Activated naive CD8-positive, alpha-beta T cell treated with anti-CD3 and anti-CD28 coated beads for 36 hours (primary cell): ENCODE measurements around the gene SLC12A5. TPM values are rescaled to one million over a fixed set of nuclear protein-coding genes. Genes with fewer than 3 reads are reported as not detected.

Source experiments
- DNase-seq: peaks from one replicate; pipeline ENCODE4 v3.0.0; 2021
- H3K27ac Mint-ChIP-seq: one replicate; pipeline ENCODE4 v1.8.0; 2022; ENCODE audit warnings: mild to moderate bottlenecking, moderate library complexity, mixed read lengths
- H3K27me3 Mint-ChIP-seq: one replicate; pipeline ENCODE4 v1.8.0; 2022; ENCODE audit warnings: mild to moderate bottlenecking, mixed read lengths
- H3K36me3 Mint-ChIP-seq: one replicate; pipeline ENCODE4 v1.8.0; 2021; ENCODE audit warnings: mild to moderate bottlenecking, mixed read lengths
- H3K4me1 Mint-ChIP-seq: one replicate; pipeline ENCODE4 v1.8.0; 2021; ENCODE audit warnings: mixed read lengths
- H3K4me3 Mint-ChIP-seq: one replicate; pipeline ENCODE4 v1.8.0; 2022; ENCODE audit warnings: mild to moderate bottlenecking, moderate library complexity, mixed read lengths
- H3K9me3 Mint-ChIP-seq: one replicate; pipeline ENCODE4 v1.8.0; 2022; ENCODE audit warnings: mixed read lengths
- total RNA-seq, 2 experiments: library from RNA; stranded (reverse); gene quantifications; one replicate each; pipeline ENCODE4 v1.2.3, GENCODE V29; 2021

SLC12A5 gene
- total RNA-seq, 2 experiments from 2014 or later: 0.26 to 0.52 TPM

DNA sequence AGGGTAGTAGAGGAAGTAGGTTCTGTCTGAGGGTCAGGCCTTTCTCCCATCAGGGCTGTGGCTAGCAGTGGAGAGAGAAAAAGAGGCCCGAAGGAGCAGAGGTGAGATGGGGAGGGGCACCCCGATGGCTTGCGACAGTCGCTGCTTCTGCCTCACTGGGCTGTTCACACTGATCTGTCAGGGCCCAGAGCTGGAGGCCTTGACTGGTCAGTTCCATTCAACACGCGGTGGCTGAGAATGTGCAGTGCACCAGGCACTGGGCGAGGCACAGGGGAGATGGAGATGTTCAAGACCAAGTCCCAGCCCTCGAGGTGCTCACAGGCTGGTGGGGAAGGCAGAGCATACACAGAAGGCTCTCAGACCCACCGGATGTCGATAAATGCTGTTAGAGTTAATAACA lies 21.4 kb downstream of the SLC12A5 start:
- peaks cover 16% of the 10 kb centered on the region for H3K27me3 Mint-ChIP-seq
- no peak for DNase-seq
- H3K36me3 Mint-ChIP-seq: no peaks in the 10 kb centered on the region
- H3K27ac Mint-ChIP-seq: no peak overlapping the region
- no peaks in the 10 kb centered on the region for H3K4me1 Mint-ChIP-seq
- no peaks in the 10 kb centered on the region for H3K9me3 Mint-ChIP-seq
- no peak overlapping the region for H3K4me3 Mint-ChIP-seq

- no peak for DNase-seq
- H3K9me3 Mint-ChIP-seq: no peaks in the 10 kb centered on the region
- H3K36me3 Mint-ChIP-seq: no peaks in the 10 kb centered on the region
- peaks cover 18% of the 10 kb centered on the region for H3K27me3 Mint-ChIP-seq
- no peak overlapping the region for H3K27ac Mint-ChIP-seq
- no peaks in the 10 kb centered on the region for H3K4me1 Mint-ChIP-seq
- H3K4me3 Mint-ChIP-seq: no peak overlapping the region
Measured at GRCh38 chr20:46050885-46051284, 21.9 kb downstream of the SLC12A5 start.

DNA sequence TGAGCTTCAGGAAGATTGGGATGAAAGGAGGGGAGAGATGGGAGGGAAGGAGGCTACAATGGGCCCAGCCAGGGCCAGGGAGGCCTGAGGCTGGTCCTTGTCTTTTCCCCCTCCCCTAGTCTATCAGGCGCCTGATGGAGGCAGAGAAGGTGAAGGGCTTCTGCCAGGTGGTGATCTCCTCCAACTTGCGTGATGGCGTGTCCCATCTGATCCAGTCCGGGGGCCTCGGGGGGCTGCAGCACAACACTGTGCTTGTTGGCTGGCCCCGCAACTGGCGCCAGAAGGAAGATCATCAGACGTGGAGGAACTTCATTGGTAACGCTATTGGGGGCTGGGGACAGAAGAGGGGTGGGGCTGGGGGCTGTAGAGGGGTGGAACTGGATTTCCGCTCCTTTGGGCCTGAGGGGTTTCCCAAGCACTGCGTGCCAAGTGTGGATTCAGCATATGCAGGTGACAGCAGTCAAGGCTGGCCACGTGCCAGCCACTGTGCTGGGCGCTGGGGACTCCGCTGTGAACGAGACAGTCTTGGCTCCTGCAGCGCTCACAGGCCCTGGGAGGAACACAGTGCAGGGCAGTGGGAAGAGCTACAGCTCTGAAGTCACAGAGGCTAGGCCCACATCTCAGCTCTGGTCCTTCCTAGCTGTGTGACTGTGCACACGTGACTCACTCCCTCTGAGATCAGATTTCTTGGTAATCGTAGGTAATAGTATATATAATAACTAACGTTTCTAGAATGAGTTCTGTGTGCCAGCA lies 22.7 kb downstream of the SLC12A5 start:
- no peak overlapping the region for H3K4me3 Mint-ChIP-seq
- no peak for DNase-seq
- no peaks in the 10 kb centered on the region for H3K4me1 Mint-ChIP-seq
- H3K27me3 Mint-ChIP-seq: peaks cover 24% of the 10 kb centered on the region
- no peaks in the 10 kb centered on the region for H3K36me3 Mint-ChIP-seq
- no peak overlapping the region for H3K27ac Mint-ChIP-seq
- no peaks in the 10 kb centered on the region for H3K9me3 Mint-ChIP-seq

DNA sequence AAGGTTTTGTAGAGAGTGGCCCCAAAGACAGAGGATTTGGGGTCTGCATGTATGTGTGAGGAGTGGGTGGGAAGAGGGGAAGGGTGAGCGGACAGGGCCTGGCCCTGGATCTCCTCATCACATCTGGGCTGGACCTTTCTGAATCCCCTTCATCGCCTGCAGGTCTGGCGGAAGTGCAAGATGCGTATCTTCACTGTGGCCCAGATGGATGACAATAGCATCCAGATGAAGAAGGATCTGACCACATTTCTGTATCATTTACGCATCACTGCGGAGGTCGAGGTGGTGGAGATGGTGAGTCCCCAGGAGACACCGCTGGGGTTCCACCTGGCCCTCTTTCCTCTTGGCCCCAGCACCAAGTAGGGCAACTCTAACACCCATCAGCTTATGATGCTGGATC lies 24.4 kb downstream of the SLC12A5 start:
- no peaks in the 10 kb centered on the region for H3K9me3 Mint-ChIP-seq
- peaks cover 32% of the 10 kb centered on the region for H3K27me3 Mint-ChIP-seq
- peaks cover 3% of the 10 kb centered on the region for H3K4me1 Mint-ChIP-seq
- no peak overlapping the region for H3K4me3 Mint-ChIP-seq
- no peak for DNase-seq
- H3K36me3 Mint-ChIP-seq: peaks cover 3% of the 10 kb centered on the region
- no peak overlapping the region for H3K27ac Mint-ChIP-seq

DNA sequence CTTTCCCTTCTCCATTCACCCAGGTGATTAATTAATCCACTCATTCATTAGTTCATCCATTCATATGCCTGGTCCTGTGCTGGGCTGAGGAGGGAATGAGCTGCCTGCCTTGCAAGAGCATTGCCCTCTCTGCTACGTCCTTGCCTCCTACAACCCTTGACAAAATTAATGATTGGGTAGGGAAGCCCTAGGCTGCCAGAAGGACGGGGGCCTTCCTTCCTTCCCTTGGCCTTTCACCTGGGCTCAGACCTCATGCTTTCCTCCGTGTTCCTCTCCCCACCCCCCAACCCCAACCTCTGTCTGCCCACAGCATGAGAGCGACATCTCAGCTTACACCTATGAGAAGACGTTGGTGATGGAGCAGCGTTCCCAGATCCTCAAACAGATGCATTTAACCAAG lies 25.6 kb downstream of the SLC12A5 start:
- H3K27me3 Mint-ChIP-seq: peaks cover 38% of the 10 kb centered on the region
- H3K9me3 Mint-ChIP-seq: no peaks in the 10 kb centered on the region
- no peak for DNase-seq
- H3K27ac Mint-ChIP-seq: no peak overlapping the region
- H3K4me1 Mint-ChIP-seq: peaks cover 12% of the 10 kb centered on the region
- H3K36me3 Mint-ChIP-seq: peaks cover 9% of the 10 kb centered on the region
- H3K4me3 Mint-ChIP-seq: no peak overlapping the region

DNA sequence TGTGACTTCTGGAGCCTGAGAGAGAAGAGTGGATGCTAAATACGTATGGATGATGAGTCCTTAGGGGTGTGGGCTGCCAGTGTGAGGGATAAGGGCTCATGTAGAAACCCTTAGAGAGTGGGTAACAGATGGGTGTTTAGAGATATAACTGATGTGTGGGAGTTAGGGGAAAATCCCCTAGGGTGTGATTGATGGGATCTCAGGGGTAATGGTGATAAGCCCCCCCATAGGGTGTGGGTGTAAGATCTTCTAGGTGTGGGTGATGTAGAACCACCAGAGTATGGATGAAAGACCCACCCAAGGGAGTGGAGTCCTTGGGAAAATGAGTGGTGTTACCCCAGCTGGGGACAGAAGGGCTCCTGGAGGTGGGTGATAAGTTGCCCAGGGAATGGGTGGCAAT lies 26.3 kb downstream of the SLC12A5 start:
- peaks cover 15% of the 10 kb centered on the region for H3K36me3 Mint-ChIP-seq
- no peak for DNase-seq
- peaks cover 18% of the 10 kb centered on the region for H3K4me1 Mint-ChIP-seq
- no peak overlapping the region for H3K27ac Mint-ChIP-seq
- no peaks in the 10 kb centered on the region for H3K9me3 Mint-ChIP-seq
- peaks cover 38% of the 10 kb centered on the region for H3K27me3 Mint-ChIP-seq
- H3K4me3 Mint-ChIP-seq: no peak overlapping the region

GRCh38 chr20:46056027-46056833 lies 27.2 kb downstream of the SLC12A5 start:
- peaks cover 23% of the 10 kb centered on the region for H3K36me3 Mint-ChIP-seq
- H3K4me3 Mint-ChIP-seq: no peak overlapping the region
- DNase-seq: no peak
- H3K27ac Mint-ChIP-seq: no peak overlapping the region
- H3K9me3 Mint-ChIP-seq: no peaks in the 10 kb centered on the region
- H3K27me3 Mint-ChIP-seq: peaks cover 38% of the 10 kb centered on the region
- H3K4me1 Mint-ChIP-seq: peaks cover 26% of the 10 kb centered on the region

- no peak for DNase-seq
- Mint-ChIP-seq H3K4me3 (no peak overlapping the region), H3K27me3 (peaks cover 38% of the 10 kb centered on the region), H3K9me3 (no peaks in the 10 kb centered on the region), H3K4me1 (peaks cover 33% of the 10 kb centered on the region), H3K27ac (no peak overlapping the region), H3K36me3 (peaks cover 33% of the 10 kb centered on the region)
Measured at GRCh38 chr20:46056970-46057855, 28.2 kb downstream of the SLC12A5 start.

GRCh38 chr20:46057856-46058598 lies 29.0 kb downstream of the SLC12A5 start:
- Mint-ChIP-seq H3K36me3 (peaks cover 39% of the 10 kb centered on the region), H3K4me1 (peaks cover 33% of the 10 kb centered on the region), H3K27me3 (peaks cover 38% of the 10 kb centered on the region), H3K9me3 (no peaks in the 10 kb centered on the region), H3K27ac (no peak overlapping the region), H3K4me3 (no peak overlapping the region)
- DNase-seq: no peak

- Mint-ChIP-seq H3K9me3 (no peaks in the 10 kb centered on the region), H3K36me3 (peaks cover 46% of the 10 kb centered on the region), H3K4me3 (no peak overlapping the region), H3K27me3 (peaks cover 38% of the 10 kb centered on the region), H3K4me1 (peaks cover 38% of the 10 kb centered on the region), H3K27ac (no peak overlapping the region)
- DNase-seq: no peak
Measured at GRCh38 chr20:46058599-46059281, 29.7 kb downstream of the SLC12A5 start.

- H3K27me3 Mint-ChIP-seq: peaks cover 34% of the 10 kb centered on the region
- peaks cover 62% of the 10 kb centered on the region for H3K36me3 Mint-ChIP-seq
- peaks cover 51% of the 10 kb centered on the region for H3K4me1 Mint-ChIP-seq
- no peaks in the 10 kb centered on the region for H3K9me3 Mint-ChIP-seq
- H3K27ac Mint-ChIP-seq: no peak overlapping the region
- no peak overlapping the region for H3K4me3 Mint-ChIP-seq
- DNase-seq: no peak
Measured at GRCh38 chr20:46060301-46060881, 31.4 kb downstream of the SLC12A5 start.

DNA sequence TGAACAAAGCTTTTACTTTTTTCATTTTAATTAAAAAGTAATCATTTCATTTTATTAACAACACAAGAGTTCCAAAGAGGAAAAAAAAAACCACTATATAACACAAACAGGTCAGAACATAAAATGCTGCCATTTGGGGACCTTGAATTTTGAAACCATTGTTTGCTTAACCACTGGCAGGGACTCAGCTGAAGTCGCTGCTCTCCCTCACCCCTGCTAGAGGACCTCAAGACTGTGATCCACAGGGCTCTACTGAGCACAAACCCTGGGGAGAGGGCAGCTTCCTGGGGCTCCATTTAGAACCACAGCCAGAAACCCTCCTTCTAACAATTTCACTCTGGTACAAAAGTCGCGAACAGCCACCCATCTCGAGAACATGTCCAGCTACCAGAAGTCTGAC lies 32.0 kb downstream of the SLC12A5 start:
- Mint-ChIP-seq H3K4me3 (no peak overlapping the region), H3K4me1 (peaks cover 51% of the 10 kb centered on the region), H3K27ac (no peak overlapping the region), H3K36me3 (peaks cover 66% of the 10 kb centered on the region), H3K27me3 (peaks cover 28% of the 10 kb centered on the region), H3K9me3 (no peaks in the 10 kb centered on the region)
- DNase-seq: no peak

GRCh38 chr20:46062151-46062550 lies 33.1 kb downstream of the SLC12A5 start:
- peaks cover 69% of the 10 kb centered on the region for H3K36me3 Mint-ChIP-seq
- no peak overlapping the region for H3K4me3 Mint-ChIP-seq
- H3K27me3 Mint-ChIP-seq: peaks cover 18% of the 10 kb centered on the region
- H3K9me3 Mint-ChIP-seq: no peaks in the 10 kb centered on the region
- DNase-seq: no peak
- peaks cover 51% of the 10 kb centered on the region for H3K4me1 Mint-ChIP-seq
- H3K27ac Mint-ChIP-seq: no peak overlapping the region

- peaks cover 13% of the 10 kb centered on the region for H3K27me3 Mint-ChIP-seq
- DNase-seq: no peak
- peaks cover 51% of the 10 kb centered on the region for H3K4me1 Mint-ChIP-seq
- H3K36me3 Mint-ChIP-seq: peaks cover 69% of the 10 kb centered on the region
- no peak overlapping the region for H3K4me3 Mint-ChIP-seq
- H3K27ac Mint-ChIP-seq: no peak overlapping the region
- no peaks in the 10 kb centered on the region for H3K9me3 Mint-ChIP-seq
Measured at GRCh38 chr20:46062621-46063020, 33.6 kb downstream of the SLC12A5 start.
